ENCODE measurements around the gene SORCS2.

The SORCS2 gene

DNA sequence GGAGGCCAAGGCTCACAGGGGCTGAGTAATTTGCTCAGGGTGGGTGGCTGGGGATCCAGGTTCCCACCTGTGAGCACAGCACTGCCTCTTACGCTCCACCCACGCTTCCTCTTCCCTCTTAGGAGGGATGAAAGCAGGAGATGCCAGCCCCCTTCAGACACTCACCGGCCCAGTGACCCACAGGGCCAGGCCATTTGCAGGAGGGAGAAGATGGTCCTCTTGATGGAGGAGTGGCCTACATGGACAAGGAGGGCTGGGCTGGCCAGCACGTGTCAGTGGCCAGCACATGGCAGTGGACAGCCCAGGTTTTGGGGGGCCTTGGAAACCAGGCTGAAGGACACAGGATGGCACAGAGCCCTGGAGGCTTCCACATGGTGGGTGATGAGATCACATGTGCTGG, 350.4 kb downstream of the SORCS2 start:
- no peak for DNase-seq

DNA sequence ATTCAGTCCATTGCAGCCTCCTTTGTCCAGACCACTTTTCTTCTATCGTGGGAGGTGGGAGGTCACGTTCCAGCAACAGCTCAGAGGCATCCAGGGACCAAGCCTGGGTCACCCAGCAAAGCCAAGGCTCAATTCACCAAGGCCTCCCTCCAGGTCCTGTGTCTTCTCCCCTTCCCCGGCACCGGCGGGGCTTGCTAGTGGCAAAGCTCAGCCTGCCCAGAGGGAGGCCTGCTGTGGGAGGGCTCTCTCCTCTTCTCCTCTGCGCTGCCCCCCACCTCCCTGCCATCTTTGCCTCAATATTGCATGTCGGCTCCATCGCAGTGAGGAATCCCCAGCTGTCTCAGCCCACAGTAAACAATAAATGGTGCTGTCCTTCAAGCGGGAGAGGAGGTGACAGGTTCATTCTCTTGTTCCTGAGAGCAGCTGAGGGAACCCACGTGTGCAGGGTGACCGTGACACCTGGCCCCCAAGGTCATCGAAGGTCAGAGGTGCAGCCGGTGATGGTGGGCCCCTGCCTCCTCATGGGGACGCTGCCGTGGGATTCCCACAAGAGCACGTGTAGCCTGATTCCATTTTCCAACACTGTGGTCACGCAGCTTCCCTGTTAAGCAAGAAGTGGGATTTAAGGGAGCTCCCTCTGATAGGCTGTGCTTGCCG, 353.9 kb downstream of the SORCS2 start:
- no peak for DNase-seq

DNA sequence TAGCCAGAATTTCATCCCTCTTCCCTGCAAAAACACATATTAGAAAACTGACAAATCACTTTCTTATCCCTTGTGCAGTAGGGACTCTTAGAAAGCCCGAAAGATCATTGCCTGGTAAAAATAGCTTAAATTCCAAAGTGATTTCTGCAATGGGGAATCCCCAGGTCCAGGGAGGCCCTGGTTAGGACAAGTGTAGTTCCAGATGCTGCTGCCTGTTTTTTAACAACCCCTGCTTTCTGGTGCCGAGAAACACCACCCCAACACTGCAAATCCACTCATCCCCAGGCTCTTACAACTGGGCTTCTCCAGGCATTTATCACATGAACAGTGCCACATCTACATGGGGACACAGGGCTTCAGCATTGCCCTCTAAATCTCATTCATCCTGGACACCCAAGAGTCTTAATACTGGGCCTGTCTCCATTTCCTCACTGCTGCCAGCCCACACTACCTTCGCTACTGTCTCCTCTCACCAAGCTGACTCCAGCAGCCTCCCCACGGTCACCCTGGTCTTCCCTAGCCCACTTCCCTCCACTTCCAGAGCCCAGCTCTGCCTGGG, 354.6 kb downstream of the SORCS2 start:
- no peak for DNase-seq

DNA sequence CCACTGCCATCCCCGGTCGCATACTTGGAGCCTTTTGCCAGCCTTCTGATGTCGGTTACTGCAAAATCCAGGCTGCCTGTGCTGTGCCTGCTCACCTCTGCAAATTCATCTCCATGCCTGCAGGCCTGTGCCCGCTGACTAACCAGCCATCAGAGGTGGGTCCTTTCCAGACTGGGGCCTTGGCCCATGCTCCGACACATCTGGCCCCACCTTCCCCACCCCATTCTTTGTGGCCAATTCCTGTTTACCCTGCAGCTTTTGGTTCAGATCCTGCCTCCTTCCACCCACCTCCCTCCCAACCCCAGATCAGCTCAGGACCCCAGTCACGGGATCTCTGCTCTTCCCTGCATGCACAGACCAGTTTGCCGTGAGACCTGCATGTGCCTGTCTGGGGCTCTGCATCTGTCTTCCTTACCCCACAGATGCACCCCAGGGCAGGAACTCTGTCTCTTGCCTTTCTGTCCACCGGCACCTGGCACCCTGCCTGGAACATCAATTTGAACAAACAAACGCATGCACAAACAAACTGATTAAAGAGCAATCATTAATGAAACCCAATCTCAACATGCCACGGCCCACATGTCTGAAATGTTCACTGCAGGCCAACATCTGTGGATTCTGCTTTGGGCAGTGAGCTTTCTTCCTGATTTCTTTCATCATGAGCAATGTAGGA, 355.2 kb downstream of the SORCS2 start:
- no peak for DNase-seq

DNA sequence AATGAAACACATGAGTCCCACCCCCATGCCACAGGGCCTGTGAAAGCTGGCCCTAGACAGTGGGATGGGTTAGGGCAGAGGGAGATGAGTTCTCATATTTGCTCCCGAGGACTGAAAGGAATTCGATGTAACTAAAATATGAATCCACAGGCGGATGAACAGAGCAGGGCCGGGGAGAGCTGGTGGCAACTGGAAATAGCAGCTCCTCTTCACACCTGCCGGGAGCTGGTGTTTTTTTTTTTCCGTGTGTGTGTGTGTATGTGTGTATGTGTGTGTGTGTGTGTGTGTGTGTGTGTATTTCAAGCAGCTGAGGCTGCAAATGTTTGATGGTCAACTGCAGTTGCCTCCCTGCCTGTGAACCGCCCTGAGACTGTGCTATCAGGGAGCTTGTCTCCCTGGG, 357.5 kb downstream of the SORCS2 start:
- DNase-seq: no peak

DNA sequence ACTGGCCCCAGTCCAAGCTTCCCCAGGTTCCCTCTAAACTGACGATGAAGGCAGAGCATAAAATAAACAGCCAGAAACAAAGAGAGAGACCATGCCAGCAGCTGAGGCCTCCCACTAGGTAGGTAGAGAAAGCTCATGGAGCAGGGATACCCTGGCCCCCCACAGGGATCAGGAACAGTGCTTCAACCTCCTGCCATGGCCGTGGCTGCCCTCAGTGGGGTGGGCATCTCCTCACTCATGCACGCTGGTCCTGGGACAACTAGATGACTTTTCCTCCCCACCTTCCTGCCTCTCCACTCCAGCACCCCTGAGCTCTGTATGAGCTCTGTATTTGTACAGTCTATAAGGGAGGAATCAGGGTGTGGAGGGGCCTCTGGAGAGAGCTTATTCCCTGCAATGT, 360.1 kb downstream of the SORCS2 start:
- no peak for DNase-seq

DNA sequence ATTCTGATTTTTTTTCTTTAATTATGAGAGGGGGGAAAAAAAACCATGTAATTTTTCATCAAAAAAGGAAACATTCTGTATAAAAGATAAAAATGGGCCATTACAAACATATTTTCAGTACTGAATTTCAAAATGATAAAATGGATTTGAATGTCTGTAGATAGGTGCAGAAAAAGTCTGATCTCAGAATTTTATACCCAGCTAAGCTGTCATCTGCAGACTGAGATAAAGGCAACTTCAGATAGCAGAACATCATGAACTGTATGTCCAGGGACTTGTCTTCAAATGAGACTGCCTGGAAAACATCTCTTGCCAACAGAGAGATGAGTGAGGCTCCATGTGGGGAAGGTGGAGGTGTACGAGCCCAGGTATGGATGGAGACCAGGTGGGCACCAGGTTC, 360.9 kb downstream of the SORCS2 start:
- DNase-seq: no peak

DNA sequence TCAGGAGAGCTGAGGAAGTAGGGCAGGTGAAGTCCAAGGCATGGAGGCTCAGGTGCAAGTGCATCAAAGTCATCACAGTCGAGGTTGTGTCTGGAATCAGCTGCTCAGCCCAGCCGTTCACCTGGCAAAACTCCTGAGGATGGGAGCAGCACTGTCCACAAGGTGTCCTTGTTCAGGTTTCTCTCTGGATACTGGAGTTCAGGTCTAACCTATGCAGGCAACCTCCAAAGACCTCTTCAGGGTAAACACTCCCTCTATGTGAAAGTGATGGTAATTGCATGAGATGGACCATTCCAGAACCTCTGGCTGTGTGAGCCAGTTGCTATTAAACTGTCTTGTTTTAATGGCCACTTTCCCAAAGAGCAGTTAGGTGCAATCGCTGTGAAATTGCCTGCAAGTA, 362.6 kb downstream of the SORCS2 start:
- DNase-seq: no peak

DNA sequence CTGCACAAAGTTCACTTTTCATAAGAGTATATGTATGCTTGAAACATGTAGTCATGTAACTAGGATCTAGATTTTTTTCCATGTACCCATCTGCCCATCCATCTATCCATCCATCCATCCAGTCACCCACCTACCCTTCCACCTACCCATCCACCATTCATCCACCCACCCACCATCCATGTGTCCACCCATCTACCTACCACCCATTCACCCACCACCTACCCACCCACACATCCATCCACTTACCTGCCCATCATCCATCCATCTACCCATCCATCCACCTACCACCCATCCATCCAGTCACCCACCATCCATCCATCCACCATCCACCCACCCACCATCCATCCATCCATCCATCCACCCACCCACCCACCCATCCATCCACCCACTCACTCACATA, 364.2 kb downstream of the SORCS2 start:
- no peak for DNase-seq

DNA sequence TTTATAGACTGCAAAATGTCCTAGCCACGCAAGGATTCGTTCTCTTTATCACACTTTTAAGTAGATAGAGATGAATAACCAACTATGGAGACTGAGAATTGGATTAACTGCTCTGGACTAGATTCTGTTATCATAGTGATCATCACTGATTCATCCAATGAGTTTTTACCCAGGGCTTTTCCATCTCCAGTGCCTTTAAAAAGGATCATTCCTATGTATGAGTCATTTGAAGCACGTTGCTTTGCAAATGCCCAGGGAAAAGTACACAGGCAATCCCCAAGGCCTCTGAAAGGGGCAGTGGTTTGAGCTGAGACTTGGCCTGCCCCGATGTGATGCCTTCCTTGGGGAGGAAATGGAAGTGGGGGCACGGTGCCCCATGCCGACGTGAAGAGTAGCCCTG, 365.1 kb downstream of the SORCS2 start:
- no peak for DNase-seq

DNA sequence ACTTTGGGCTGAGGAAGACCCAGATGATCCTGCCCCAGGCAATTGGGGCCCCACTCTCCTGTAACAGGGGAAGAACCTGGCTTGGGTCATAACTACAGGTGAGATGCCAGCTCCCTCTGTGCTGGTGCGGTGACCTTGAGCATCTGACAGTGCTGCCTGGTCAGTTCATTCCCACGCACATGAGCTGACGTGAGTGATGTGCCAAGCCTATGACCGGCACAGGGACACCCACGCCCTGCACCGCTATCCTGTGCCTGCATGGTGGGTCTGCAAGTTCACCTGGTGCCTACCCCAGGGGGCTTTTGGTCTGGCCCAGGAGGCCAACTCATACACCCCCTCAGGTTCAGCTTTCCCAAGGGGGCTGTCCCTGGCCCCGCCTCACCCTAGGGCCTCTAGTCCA, 366.1 kb downstream of the SORCS2 start:
- DNase-seq: no peak

DNA sequence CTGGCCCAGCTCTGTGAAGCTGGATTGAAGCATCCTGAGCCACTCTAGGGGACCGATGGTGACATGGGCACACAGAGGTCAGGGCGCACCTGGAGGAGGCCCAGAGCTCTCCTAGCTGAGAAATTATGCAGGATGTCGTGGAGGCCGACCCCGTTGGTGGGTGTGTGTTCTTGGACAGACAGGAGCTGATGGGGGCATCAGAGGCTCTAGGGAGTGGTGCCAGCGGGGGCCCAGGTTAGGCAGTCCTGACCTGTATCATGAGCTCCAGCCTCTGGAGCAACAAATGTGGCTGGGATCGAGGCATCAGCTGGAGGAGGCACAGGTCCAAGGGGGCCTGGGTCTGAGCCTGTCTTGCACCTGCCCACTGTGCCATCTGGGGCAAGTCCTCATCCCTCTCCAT, 367.0 kb downstream of the SORCS2 start:
- no peak for DNase-seq

DNA sequence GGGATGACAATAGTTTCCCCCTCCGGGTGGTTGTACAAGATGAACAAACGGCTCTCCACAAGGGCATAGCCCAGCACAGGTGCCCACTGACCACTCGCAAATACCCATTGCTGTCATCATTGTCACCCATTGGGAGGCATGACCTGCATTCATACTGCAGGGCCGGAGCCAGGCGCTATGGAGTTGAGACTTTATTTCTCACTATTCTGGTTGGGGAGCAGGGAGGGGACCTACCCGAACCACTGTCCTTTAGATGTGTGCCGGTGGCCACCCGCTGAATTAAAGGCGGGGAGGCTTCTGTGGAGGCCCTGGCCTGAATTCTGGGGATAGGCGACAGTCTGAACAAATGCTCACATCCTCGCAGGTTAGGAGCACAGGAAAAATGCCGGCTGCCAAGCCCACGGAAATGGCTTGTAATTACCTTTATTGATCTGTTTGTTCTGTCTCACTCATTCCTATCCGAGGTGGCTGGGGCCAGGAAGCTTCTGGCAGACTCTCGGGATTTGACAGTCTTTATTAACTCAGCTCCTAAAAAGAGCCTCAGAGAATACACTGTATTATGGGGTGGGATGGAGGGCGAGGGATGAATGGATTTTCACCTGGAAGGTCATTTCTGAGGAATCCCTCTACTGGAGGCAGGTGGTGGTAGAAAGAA, 367.5 kb downstream of the SORCS2 start:
- no peak for DNase-seq

DNA sequence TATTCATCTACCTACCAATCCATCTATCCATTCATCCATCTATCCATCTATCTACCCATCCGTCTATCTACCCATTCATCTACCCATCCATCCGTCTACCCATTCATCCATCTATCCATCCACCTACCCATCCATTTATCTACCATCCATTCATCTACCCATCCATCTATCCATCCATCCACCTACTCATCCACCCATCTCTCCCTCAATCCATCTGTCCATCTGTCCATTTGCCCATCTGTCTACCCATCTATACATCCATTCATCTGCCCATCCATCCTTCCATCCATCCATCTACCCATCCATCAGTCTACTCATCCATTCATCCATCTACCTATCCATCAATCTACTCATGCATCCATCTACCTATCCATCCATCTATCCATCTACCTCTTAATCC, 369.2 kb downstream of the SORCS2 start:
- DNase-seq: no peak

DNA sequence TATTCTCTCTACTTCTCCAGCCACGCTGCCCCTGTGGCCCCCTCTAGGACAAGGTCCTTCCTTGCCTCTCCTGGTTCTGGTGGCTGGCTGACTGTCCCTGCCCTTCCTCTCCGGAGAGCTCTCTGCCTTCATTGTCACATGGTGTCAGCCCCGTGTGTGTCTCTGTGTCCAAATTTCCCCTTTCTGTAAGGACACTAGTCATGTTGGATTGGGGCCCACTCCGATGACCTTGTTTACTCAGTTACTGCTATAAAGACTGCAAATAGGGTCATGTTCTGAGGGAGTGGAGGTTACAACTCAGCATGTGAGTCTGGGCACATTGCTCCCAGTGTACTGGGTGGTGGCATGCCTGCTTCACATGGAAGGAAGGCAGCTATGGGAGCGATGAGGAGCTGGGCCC, 371.9 kb downstream of the SORCS2 start:
- no peak for DNase-seq

DNA sequence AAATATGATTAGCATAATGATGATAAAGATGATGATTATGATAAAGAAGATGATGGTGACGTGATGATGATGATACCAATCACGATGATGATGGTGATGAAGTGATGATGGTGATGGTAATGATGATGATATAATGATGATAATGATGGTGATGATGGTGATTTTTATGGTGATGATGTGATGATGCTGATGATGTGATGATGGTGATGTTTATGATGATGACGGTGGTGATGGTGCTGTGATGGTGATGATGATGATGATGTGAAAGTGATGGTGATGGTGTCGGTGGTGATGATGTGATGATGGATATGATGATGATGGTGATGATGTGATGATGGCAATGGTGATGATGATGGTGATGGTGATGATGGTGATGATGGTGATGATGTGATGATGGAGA, 373.1 kb downstream of the SORCS2 start:
- DNase-seq: no peak

DNA sequence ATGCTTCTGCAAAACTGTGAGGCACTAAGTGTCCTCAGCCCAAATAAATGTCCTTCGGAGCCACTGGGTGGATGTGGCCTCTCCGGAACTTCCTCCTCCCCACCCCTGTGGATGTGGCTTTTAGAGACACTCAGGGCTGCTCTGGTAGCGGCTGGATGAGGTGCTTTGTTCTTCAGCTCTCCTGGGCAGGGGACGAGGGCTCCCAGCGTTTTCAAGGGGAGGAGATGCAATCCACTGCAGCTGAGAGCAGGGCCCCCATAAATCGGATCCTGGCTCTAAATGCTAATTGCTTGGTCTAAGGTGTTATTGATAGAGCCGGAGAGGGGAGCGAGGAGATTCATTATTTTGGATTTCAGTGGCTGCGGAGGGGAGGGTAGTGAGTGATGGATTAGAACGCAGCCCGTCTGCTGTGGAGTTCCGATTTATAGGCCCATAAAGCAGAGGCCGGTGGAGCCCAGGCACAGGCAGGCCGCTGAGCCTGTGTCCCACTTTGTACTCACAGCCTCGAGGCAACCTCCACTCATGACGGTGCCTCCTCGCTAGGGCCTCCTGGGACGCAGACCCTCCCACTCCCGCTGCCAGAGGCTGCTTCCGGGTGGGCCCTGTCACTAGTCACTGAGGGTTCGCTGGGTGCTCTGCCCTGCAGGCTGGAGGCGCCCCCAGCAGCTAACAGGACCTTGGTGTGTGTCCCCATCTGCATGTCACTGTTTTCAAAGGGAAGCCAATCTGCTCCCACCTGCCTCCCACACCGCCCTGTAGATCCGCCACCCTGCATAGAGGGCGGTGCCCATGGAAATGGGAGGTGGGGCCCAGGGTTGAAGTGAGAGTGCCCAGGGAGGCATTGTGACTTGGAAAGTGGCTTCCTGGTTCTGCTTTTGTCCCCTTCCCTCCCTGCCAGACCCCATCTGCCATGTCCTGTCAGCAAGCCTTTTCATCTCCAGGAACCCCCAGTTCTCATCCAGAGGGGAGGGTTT, 377.8 kb downstream of the SORCS2 start:
- DNase-seq: no peak

DNA sequence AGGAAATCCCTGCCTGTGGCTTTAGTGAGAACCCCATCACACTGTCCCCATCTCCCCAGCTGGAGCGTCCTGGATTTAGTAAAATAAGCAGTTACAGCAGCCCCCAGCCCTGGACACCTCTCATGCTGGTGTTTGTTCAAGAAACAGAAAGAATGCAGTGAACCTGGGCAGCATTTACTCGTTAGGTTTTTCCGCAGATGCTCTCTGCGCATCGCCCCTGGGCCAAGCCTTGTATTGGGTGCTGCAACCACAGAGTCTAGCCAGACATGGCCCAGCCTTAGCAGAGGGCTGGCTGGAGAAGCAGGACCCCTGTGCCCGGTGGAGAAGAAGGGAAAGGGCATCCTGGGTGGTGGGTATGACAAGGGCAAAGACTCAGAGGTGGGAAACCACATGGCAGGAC, 378.7 kb downstream of the SORCS2 start:
- DNase-seq: no peak

DNA sequence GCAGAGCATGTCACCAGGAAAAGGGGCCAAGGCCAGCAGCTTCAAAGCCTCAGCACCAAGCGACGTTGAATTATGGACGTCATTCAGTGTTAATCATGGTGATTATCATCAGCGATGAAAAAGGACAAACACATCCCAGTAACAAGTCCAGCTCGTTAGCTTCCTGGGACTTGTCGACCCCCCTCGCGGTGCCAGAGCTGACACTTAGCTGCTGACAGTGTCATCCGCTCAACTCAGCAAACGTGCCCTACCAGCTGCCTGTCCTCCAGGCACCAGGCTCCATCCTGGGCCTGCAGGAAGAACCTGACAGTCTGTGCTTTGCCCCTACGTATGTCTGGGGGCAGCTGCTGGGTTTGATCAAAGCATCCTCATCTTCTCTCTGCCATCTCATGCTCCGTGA, 379.4 kb downstream of the SORCS2 start:
- no peak for DNase-seq

DNA sequence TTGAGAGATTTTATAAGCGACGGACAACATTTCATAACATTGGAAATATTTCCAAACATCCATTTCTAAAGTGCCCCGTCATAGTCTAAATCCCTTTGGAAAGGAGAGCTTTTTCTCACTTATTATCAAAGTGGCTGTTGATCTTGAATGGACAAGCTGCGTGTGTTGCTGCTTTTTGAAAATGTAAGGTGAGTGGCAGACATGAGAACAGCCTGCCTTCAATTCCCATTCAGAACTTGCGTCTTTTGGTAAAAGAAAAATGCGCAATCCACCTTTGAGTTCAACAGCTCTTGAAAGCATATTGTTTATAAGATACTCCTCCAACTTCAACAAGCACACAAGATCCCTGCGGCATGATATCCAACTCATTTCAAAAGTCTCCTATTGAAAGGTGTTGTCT, 380.6 kb downstream of the SORCS2 start:
- no peak for DNase-seq

DNA sequence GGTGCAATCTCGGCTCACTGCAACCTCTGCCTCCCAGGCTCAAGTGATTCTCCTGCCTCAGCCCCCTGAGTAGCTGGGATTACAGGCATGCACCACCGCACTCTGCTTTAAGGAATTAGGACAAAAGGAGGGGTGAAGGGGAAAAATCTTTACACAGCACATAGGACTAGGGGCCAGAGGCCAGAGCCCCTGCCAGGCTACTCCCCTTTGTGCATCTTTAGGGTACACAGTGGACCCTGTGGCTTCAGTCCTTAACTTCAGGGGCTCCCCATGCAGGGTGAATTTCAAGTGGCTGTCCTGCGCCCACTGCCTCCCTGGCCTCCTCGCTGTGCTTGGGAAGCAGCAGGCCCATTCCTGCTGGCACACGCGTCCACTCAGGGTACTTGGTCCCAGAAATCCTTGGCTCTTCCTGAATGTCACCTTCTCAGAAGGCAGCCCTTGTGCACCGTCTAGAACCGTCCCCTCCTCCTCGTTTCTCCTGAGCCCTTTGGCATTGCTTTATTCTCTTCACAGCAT, 381.3 kb downstream of the SORCS2 start:
- DNase-seq: no peak

DNA sequence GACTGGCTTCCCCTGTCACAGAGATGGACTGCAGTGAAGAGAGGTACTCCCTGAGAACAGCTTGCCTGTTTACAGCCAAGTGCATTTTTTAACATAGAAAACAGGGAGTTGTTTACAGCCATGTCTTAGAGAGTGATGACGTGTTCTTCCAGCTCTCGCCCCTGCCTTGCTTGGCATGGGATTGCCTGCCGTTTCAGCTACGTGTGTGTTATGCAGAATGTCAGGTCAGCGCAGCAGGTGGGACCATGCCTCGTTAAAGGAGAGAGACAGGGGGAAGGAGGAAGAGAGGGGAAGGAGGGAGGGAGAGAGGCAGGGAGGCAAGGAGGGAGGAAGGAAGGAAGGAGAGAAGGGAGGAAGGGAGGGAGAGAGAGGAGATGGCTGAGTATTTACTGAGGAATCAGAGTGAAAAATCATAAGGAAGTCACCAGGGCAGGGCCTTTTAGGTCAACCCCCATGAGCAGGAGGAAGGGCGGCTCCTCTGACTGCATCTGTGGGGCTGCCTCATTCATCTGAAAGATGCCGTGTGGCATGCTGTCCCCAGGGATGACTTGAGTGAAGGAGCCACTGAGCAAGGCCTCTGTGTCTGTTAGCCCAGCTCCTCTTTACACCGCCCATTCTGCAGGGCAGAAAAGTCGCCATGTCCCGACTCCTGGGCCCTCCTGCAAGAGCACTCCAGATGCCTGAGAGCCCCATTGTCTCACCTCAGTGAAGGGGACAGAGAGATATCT, 382.1 kb downstream of the SORCS2 start:
- DNase-seq: no peak
